Loucy (cell line): ENCODE measurements around the gene NDST1.

Source experiments
- EZH2phosphoT487 ChIP-seq: fragments of 200-600 bp; IDR thresholded peaks from 2 replicates; pipeline ENCODE4 v1.6.1; 2018; ENCODE audit warnings: antibody characterized with exemption, mild to moderate bottlenecking, moderate library complexity, borderline replicate concordance
- TF ChIP-seq, protein P1 (sequence below): fragments of 200-600 bp; sonication (generic); conservative IDR thresholded peaks from 2 replicates; pipeline ENCODE4 v1.5.1; 2014; ENCODE audit warnings: mild to moderate bottlenecking, antibody characterized with exemption, low read length

GRCh38 chr5:150532151-150532550 is 24.2 kb downstream of the NDST1 start:
- TF ChIP-seq, protein P1, sequence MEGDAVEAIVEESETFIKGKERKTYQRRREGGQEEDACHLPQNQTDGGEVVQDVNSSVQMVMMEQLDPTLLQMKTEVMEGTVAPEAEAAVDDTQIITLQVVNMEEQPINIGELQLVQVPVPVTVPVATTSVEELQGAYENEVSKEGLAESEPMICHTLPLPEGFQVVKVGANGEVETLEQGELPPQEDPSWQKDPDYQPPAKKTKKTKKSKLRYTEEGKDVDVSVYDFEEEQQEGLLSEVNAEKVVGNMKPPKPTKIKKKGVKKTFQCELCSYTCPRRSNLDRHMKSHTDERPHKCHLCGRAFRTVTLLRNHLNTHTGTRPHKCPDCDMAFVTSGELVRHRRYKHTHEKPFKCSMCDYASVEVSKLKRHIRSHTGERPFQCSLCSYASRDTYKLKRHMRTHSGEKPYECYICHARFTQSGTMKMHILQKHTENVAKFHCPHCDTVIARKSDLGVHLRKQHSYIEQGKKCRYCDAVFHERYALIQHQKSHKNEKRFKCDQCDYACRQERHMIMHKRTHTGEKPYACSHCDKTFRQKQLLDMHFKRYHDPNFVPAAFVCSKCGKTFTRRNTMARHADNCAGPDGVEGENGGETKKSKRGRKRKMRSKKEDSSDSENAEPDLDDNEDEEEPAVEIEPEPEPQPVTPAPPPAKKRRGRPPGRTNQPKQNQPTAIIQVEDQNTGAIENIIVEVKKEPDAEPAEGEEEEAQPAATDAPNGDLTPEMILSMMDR, result no peak
- TF ChIP-seq EZH2phosphoT487, result no peak
